Fibroblast of skin of right biceps (primary cell): ENCODE results near the gene CALHM2.

ENCODE experiments used
- DNase-seq: peaks from one replicate; pipeline ENCODE4 v3.0.0-alpha.2; 2013

The CALHM2 gene

DNA sequence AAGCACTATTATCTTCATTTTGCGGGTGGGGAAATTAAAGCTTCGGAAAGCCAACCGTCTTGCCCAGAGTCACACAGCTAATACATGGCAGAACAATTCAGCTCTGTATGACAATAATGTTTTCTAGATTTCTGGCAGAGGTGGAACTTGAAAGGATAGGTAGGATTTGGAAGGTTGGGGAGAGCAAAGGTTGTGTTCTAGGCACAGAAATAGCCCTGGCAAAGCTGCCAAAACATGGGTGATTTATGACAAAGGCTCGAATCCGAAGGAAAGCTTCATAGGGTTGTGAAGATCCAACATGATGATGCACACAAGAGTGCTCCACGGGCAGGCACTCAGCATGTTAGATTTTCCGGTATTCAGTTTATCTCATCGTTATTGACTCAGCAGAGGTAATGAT lies 36.6 kb downstream of the CALHM2 start:
- no peak for DNase-seq

GRCh38 chr10:103413564-103413963 lies 38.6 kb downstream of the CALHM2 start:
- no peak for DNase-seq

- no peak for DNase-seq
Observed at GRCh38 chr10:103397191-103397825, 54.9 kb downstream of the CALHM2 start.

GRCh38 chr10:103396789-103397087 lies 55.4 kb downstream of the CALHM2 start:
- no peak for DNase-seq
